ENCODE data around the gene XYLT1.

The XYLT1 gene

DNA sequence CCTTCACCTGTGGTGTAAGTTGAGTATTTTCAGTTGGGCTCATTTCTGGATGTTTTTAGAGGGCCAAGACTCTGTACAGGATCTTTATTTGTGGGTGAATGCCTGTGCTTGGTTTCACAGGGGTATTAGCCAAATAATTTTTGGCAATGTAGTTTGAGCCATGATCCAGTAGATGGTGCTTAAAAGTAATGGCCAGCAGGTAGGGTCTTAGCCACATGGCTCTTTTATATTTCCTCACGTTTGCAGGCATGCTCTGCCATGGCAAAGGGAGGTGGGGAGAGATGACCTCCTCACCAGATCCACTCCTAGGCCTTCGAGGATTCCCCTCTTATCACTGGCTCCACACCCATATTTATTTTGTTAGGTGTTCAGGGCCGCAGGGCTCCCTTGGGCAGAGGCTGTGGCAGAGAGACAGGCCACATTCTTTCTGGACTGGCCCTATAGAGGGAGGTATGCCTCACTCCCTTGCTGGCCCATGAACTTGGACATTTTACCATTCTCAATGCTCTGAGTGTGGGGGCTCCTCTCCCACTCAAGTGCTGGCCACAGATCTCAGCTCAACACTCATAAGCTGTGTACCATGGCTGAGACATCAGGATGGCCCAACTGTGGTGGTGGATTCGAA lies 417.1 kb downstream of the XYLT1 start:
- H3K36me3 ChIP-seq (ENCODE audit: control insufficient read depth in 2 of 2, insufficient read depth in 2 of 2, low read length in 2 of 2), result no peaks in the 10 kb centered on the region
- no peak overlapping the region for H3K27ac ChIP-seq (ENCODE audit: low read length)
- peaks cover 0 to 2% of the 10 kb centered on the region in 2 donors for H3K27me3 ChIP-seq (ENCODE audit: control insufficient read depth in 1 of 2, insufficient read depth in 2 of 2, low read length in 2 of 2)
- H3K9me3 ChIP-seq (ENCODE audit: control insufficient read depth in 2 of 2, low read length in 2 of 2), result peaks cover 2 to 4% of the 10 kb centered on the region in 2 donors
- no peak overlapping the region for H3K4me3 ChIP-seq (ENCODE audit: low read length in 2 of 2)
- no peaks in the 10 kb centered on the region for H3K4me1 ChIP-seq (ENCODE audit: control insufficient read depth, insufficient read depth, low read length)
- no peak overlapping the region for H3K9ac ChIP-seq (ENCODE audit: low read length in 2 of 2)

Measured in stomach smooth muscle (tissue), 2 donors.